HEK293T (cell line): Measurements from ENCODE around the gene HTR2A.

ENCODE experiments used
- CTCF ChIA-PET: fragments of 350-600 bp; formaldehyde crosslinking; extraction: SDS; loops from one replicate; lab custom pipeline; 2021; ENCODE audit warnings: antibody characterized with exemption, inconsistent platforms; lab: Yijun Ruan, JAX
- POLR2A ChIA-PET: fragments of 350-600 bp; formaldehyde crosslinking; extraction: SDS; loops from one replicate; lab custom pipeline; 2020; ENCODE audit warnings: antibody characterized with exemption, inconsistent platforms; lab: Yijun Ruan, JAX
- DNase-seq: peaks from one replicate; pipeline ENCODE4 v3.0.0; 2012; ENCODE audit warnings: mixed read lengths; ENCODE audit errors: extremely low spot score
- ARNT ChIP-seq: fragments of 450-650 bp; IDR thresholded peaks from 2 replicates; pipeline ENCODE4 v1.6.1; 2017; ENCODE audit warnings: mild to moderate bottlenecking
- BHLHE40 ChIP-seq: fragments of 450-650 bp; IDR thresholded peaks from 2 replicates; pipeline ENCODE4 v1.6.1; 2016; ENCODE audit warnings: mild to moderate bottlenecking, moderate library complexity, borderline replicate concordance
- CTBP1 ChIP-seq: fragments of 450-650 bp; IDR thresholded peaks from 2 replicates; pipeline ENCODE4 v1.6.1; 2016; ENCODE audit warnings: borderline replicate concordance
- ELF4 ChIP-seq: fragments of 450-650 bp; IDR thresholded peaks from 2 replicates; pipeline ENCODE4 v1.6.1; 2017; ENCODE audit warnings: antibody characterized with exemption
- FOXA1 ChIP-seq: fragments of 450-650 bp; IDR thresholded peaks from 2 replicates; pipeline ENCODE4 v1.6.1; 2016; ENCODE audit warnings: mild to moderate bottlenecking
- FOXK2 ChIP-seq: fragments of 450-650 bp; IDR thresholded peaks from 2 replicates; pipeline ENCODE4 v1.6.1; 2016; ENCODE audit warnings: mild to moderate bottlenecking
- FOXM1 ChIP-seq: fragments of 450-650 bp; IDR thresholded peaks from 2 replicates; pipeline ENCODE4 v1.6.1; 2017; ENCODE audit warnings: mild to moderate bottlenecking, borderline replicate concordance
- HDGF ChIP-seq: fragments of 450-650 bp; IDR thresholded peaks from 2 replicates; pipeline ENCODE4 v1.6.1; 2017; ENCODE audit warnings: antibody characterized with exemption, borderline replicate concordance
- L3MBTL2 ChIP-seq: fragments of 450-650 bp; conservative IDR thresholded peaks from 2 replicates; pipeline ENCODE4 v1.6.1; 2016; ENCODE audit warnings: mild to moderate bottlenecking
- LEF1 ChIP-seq: fragments of 450-650 bp; IDR thresholded peaks from 2 replicates; pipeline ENCODE4 v1.6.1; 2017; ENCODE audit warnings: mild to moderate bottlenecking, borderline replicate concordance
- NFRKB ChIP-seq: fragments of 450-650 bp; IDR thresholded peaks from 2 replicates; pipeline ENCODE4 v1.6.1; 2016; ENCODE audit warnings: mild to moderate bottlenecking, moderate library complexity
- SP1 ChIP-seq: fragments of 450-650 bp; IDR thresholded peaks from 2 replicates; pipeline ENCODE4 v1.6.1; 2017
- SUZ12 ChIP-seq: fragments of 450-650 bp; IDR thresholded peaks from 2 replicates; pipeline ENCODE4 v1.6.1; 2016; ENCODE audit warnings: mild to moderate bottlenecking
- TARDBP ChIP-seq: fragments of 450-650 bp; IDR thresholded peaks from 2 replicates; pipeline ENCODE4 v1.6.1; 2016
- ZNF384 ChIP-seq: fragments of 450-650 bp; IDR thresholded peaks from 2 replicates; pipeline ENCODE4 v1.6.1; 2016
- TF ChIP-seq, protein P1 (sequence below): fragments of 450-650 bp; IDR thresholded peaks from 2 replicates; pipeline ENCODE4 v1.6.1; 2016

The HTR2A gene

DNA sequence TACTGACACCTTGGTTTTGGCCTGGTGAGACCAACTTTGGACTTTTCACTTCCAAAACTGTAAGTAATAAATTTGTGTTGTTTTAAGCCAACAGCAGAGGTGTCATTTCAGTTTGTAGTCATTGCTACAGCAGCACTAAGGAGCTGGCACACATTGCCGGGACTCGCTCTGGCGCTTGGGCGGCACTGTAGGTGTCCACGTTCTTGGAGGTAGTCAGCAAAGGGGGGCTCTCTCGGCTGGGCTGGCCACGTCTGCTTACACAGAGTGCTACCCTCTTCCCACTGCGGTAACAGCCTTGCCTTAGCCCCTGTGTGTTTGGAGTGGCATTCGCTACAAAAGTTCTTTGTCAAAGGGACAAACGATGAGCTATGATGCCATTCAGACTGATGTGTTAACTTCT lies 44.7 kb downstream of the HTR2A start:
- DNase-seq = no peak
- TF ChIP-seq TARDBP (no peak), LEF1 (no peak), FOXK2 (no peak), HDGF (no peak), ARNT (no peak), ELF4 (no peak), BHLHE40 (no peak), FOXM1 (no peak), L3MBTL2 (no peak), NFRKB (no peak), SP1 (no peak), SUZ12 (no peak), FOXA1 (no peak)
- TF ChIP-seq, protein P1, sequence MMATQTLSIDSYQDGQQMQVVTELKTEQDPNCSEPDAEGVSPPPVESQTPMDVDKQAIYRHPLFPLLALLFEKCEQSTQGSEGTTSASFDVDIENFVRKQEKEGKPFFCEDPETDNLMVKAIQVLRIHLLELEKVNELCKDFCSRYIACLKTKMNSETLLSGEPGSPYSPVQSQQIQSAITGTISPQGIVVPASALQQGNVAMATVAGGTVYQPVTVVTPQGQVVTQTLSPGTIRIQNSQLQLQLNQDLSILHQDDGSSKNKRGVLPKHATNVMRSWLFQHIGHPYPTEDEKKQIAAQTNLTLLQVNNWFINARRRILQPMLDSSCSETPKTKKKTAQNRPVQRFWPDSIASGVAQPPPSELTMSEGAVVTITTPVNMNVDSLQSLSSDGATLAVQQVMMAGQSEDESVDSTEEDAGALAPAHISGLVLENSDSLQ = no peak
- ChIA-PET POLR2A (no interaction called here), CTCF (interaction anchor here (1.2 kb wide), 1 partner anchor 41 kb away, joined by 3 read pairs; no protein-coding TSS in a partner anchor)

DNA sequence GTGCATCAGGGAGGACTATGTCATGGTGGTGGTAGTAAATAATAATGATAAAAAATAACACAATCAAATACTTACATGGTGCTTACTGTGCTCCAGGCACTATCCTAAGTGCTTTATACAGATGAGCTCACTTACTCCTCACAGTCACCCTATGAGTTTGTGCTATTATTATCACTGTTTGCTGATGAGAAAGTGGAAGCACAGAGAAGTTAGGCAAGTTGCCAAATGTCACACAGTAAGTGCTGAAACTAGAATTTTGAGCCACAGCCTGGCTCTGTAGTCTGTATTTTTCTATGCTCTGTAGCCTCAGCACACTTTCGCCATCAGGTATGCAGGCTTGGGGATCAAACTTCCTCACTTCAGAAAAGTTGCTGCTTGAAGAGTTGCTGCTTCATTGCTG lies 46.6 kb downstream of the HTR2A start:
- POLR2A ChIA-PET = no interaction called here
- CTCF ChIA-PET = no interaction called here
- TF ChIP-seq ARNT (no peak), LEF1 (no peak), L3MBTL2 (no peak), TARDBP (no peak), SP1 (no peak), FOXM1 (no peak), SUZ12 (no peak), HDGF (no peak), BHLHE40 (no peak), ELF4 (no peak), CTBP1 (no peak), ZNF384 (no peak), FOXK2 (no peak), FOXA1 (no peak), NFRKB (no peak)
- TF ChIP-seq, protein P1 = no peak
- no peak for DNase-seq

DNA sequence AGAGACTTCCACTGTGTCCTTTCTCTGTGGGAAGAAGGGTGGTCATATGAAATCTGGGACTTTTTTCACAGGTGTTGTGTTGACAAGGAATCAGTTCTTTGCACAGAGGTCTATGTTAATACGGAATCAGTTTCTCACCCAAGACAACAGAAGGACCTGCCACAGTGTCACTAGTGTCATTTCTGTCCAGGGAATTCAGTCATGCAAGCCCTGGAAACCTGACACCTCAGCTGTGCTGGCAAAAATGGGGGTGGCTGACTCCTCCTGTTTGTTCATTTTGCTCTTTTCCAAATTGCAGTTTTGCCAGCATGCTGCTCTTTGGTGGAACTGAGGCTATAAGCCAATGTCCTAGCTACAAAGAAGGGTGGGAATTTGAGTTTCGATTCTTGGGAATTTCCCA lies 50.1 kb downstream of the HTR2A start:
- POLR2A ChIA-PET = no interaction called here

DNA sequence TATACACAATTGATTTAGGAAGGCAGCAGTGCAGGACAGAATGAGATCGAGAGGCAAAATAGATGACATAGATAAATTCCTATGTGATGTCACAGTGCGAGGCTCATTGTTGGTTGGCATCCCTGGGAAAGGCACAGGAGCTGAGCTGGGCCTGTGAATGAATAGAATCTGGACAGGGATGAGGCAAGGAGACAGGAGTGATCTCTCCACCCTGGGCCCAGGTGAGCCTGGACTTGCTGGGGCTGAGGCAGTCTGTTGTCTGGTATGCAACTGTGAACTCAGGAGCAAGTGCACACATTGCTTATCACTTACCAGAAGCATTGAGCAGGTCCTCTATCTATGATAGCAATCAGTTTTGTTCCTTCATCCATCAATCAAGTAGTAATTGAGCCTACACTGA lies 51.7 kb downstream of the HTR2A start:
- ChIA-PET CTCF (no interaction called here), POLR2A (no interaction called here)
- TF ChIP-seq ELF4 = no peak
- no peak for TF ChIP-seq FOXA1
- no peak for TF ChIP-seq BHLHE40
- TF ChIP-seq LEF1 = no peak
- TF ChIP-seq ZNF384 = no peak
- no peak for TF ChIP-seq SUZ12
- TF ChIP-seq TARDBP = no peak
- no peak for TF ChIP-seq CTBP1
- no peak for TF ChIP-seq FOXK2
- DNase-seq = no peak

More for the DNA sequence above, 50.1 kb downstream of the HTR2A start:
- no peak for DNase-seq
- no peak for TF ChIP-seq SUZ12
- TF ChIP-seq ZNF384 = no peak
- TF ChIP-seq, protein P1 = no peak
- CTCF ChIA-PET = no interaction called here

DNA sequence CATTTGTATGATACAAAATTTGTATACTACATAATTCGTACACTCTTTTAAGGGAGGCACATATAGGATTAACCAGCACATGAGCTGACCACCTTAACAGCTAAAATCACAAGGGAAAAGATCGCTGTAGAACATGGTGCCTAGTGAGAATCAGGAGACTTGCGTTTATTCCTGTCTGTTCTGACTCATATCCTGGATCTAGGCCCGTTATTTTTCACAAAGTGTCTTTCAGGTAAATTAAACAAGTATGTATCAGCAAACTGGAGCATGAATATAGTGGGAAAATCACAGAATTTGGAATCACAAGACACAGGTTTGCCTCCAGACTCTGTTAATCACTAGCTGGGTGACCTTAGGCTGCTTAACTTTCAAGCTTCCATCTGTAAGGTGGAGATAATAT lies 52.4 kb downstream of the HTR2A start:
- TF ChIP-seq ZNF384 (no peak), NFRKB (no peak), BHLHE40 (no peak), FOXK2 (no peak), L3MBTL2 (no peak), HDGF (no peak), SP1 (no peak), CTBP1 (no peak)
- TF ChIP-seq, protein P1 = no peak
- no peak for DNase-seq
- CTCF ChIA-PET = interaction anchor here (0.7 kb wide), 1 partner anchor 130 kb away, joined by 7 read pairs; no protein-coding TSS in a partner anchor
- POLR2A ChIA-PET = no interaction called here

DNA sequence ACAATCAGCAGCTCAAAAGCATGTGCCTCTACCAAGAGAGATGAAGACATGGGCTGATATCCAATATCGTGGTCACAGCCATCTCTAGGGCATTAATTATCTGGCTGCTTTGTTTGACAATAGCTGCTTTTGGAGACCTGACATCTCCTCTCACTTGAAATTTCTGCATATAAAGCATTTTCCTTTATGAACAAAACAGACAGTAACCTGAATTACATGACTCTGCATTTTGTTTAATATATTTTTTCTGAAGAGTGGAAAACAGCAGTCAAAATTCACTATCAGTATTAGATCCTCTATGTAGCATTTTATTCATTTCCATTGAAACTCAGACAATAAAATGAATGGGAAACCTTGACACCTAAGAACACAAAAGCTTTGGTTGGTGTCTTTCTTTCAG lies 57.5 kb downstream of the HTR2A start:
- CTCF ChIA-PET = interaction anchor here (0.7 kb wide), 1 partner anchor 55 kb away, joined by 3 read pairs; no protein-coding TSS in a partner anchor
- POLR2A ChIA-PET = no interaction called here
- DNase-seq = no peak
- TF ChIP-seq FOXA1 (no peak), SP1 (no peak), BHLHE40 (no peak), NFRKB (no peak), TARDBP (no peak), FOXM1 (no peak), ELF4 (no peak), ARNT (no peak), SUZ12 (no peak), HDGF (no peak), ZNF384 (no peak)
- TF ChIP-seq, protein P1 = no peak
